ENCODE data around the gene PSMA6. TPM values are rescaled to one million over a fixed set of nuclear protein-coding genes. Genes with fewer than 3 reads are reported as not detected.

The PSMA6 gene
- total and polyA plus RNA-seq, 2 of the 13 experiments (the other 11 are each of a cell fraction or from before 2014, with no cell fraction given), result 525 to 1,109 TPM

- Histone ChIP-seq H3K36me3 (replicated peaks in 1 of 2; ENCODE audit: control insufficient read depth in 1 of 2, insufficient read depth in 2 of 2, low read length in 2 of 2) (peaks cover 6 to 14% of the 10 kb centered on the region in 2 experiments), H3K79me2 (ENCODE audit: insufficient read depth, low read length) (no peaks in the 10 kb centered on the region), H3K4me2 (ENCODE audit: low read depth, low read length) (no peak overlapping the region), H3K9ac (ENCODE audit: insufficient read depth, low read depth, low read length) (no peak overlapping the region), H3K27me3 (ENCODE audit: control insufficient read depth in 1 of 2, insufficient read depth in 2 of 2, low read length in 2 of 2) (no peaks in the 10 kb centered on the region), H3K4me3 (replicated peaks in 1 of 3; ENCODE audit: insufficient read depth in 1 of 3, low read depth in 2 of 3, low read length in 3 of 3) (no peak overlapping the region), H3K9me3 (ENCODE audit: low read length) (no peaks in the 10 kb centered on the region), H3K4me1 (ENCODE audit: insufficient read depth, low read length) (peaks cover 3% of the 10 kb centered on the region; the same call in 1 of the 2 replicates), H3K27ac (ENCODE audit: extremely low read length, insufficient read depth, low read length) (no peak overlapping the region), H4K20me1 (ENCODE audit: insufficient read depth, low read length) (no peaks in the 10 kb centered on the region), H2AFZ (ENCODE audit: low read length) (no peak overlapping the region)
- ChIA-PET POLR2A (interaction anchor here (1.4 to 1.9 kb wide), 2 partner anchors 12 to 124 kb away, joined by 4 to 15 read pairs; partner anchors contain the start of gene PSMA6), CTCF (ENCODE audit: low intra/inter-chr PET ratio, low total read pairs) (no interaction called here)
- ATAC-seq (no peak), DNase-seq (ENCODE audit: low spot score) (no peak), FAIRE-seq (no peak)
- intact Hi-C loops (cut with micrococcal nuclease; ENCODE audit: unreplicated experiment), result no loop called here
- in situ Hi-C loops (cut with HindIII; ENCODE audit: extremely low pct_ligation_motif_present, low pct_unique_long_range_greater_than_20kb), result no loop called here
- TF ChIP-seq ZFP36L1 (CRISPR knock-in tag; IDR thresholded peaks at IDR 0.05) (no peak), ZNF251 (CRISPR knock-in tag; IDR thresholded peaks at IDR 0.05) (no peak), RARG (CRISPR knock-in tag; IDR thresholded peaks at IDR 0.05; ENCODE audit: low read depth) (no peak), ZNF777 (CRISPR knock-in tag; IDR thresholded peaks at IDR 0.05) (no peak), HMGA1 (CRISPR knock-in tag; conservative IDR thresholded peaks at IDR 0.05) (no peak), NFE2L2 (IDR thresholded peaks at IDR 0.05; ENCODE audit: low read length) (no peak), EEA1 (CRISPR knock-in tag; IDR thresholded peaks at IDR 0.05; ENCODE audit: borderline replicate concordance) (no peak), AKAP8 (CRISPR knock-in tag; IDR thresholded peaks at IDR 0.05) (no peak), HES4 (CRISPR knock-in tag; IDR thresholded peaks at IDR 0.05; ENCODE audit: borderline replicate concordance) (no peak), ZNF674 (CRISPR knock-in tag; IDR thresholded peaks at IDR 0.05; ENCODE audit: low read depth) (no peak), ATM (IDR thresholded peaks at IDR 0.05; ENCODE audit: borderline replicate concordance) (no peak), PPARG (CRISPR knock-in tag; conservative IDR thresholded peaks at IDR 0.05) (no peak), HDAC1 (CRISPR knock-in tag; IDR thresholded peaks at IDR 0.05) (no peak), ZNF510 (CRISPR knock-in tag; IDR thresholded peaks at IDR 0.05; ENCODE audit: low read depth) (no peak), ARID2 (CRISPR knock-in tag; IDR thresholded peaks at IDR 0.05; ENCODE audit: borderline replicate concordance) (no peak), HCFC1 (IDR thresholded peaks at IDR 0.05; ENCODE audit: low read depth, low read length) (no peak), ZNF260 (CRISPR knock-in tag; IDR thresholded peaks at IDR 0.05; ENCODE audit: borderline replicate concordance, low read depth) (no peak)
- TF ChIP-seq, protein P1, sequence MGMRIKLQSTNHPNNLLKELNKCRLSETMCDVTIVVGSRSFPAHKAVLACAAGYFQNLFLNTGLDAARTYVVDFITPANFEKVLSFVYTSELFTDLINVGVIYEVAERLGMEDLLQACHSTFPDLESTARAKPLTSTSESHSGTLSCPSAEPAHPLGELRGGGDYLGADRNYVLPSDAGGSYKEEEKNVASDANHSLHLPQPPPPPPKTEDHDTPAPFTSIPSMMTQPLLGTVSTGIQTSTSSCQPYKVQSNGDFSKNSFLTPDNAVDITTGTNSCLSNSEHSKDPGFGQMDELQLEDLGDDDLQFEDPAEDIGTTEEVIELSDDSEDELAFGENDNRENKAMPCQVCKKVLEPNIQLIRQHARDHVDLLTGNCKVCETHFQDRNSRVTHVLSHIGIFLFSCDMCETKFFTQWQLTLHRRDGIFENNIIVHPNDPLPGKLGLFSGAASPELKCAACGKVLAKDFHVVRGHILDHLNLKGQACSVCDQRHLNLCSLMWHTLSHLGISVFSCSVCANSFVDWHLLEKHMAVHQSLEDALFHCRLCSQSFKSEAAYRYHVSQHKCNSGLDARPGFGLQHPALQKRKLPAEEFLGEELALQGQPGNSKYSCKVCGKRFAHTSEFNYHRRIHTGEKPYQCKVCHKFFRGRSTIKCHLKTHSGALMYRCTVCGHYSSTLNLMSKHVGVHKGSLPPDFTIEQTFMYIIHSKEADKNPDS (CRISPR knock-in tag; IDR thresholded peaks at IDR 0.05), result no peak
- TF ChIP-seq, protein P2, sequence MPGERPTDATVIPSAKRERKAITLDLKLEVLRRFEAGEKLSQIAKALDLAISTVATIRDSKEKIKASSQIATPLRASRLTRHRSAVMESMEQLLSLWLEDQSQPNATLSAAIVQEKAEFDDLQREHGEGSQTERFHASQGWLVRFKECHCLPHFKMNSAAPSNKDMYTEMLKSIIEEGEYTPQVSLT (CRISPR knock-in tag; IDR thresholded peaks at IDR 0.05; ENCODE audit: borderline replicate concordance, low read depth), result no peak
- no TSS peak for BruUV-seq (replicated peaks)
- 80% methylated on average over 3 of the region's 3 CpGs for WGBS (ENCODE audit: low lambda C conversion rate)
Observed at GRCh38 chr14:35279369-35279768, 12.8 kb upstream of the PSMA6 start.
